Hematopoietic multipotent progenitor cell (in vitro differentiated cells): ENCODE results near the gene NUTM1. TPM values are rescaled to one million over a fixed set of nuclear protein-coding genes. Genes with fewer than 3 reads are reported as not detected.
A peak's percentile ranks its signal among the peaks of the same experiment; 100 is the strongest.
"Not testable (repeated sequence)": the region's sequence is repeated elsewhere in the genome, so short reads cannot be mapped to it uniquely, and the experiment has no call there.

Experiments
- DNase-seq, 3 donors: peaks; one replicate each; pipeline ENCODE4 v3.0.0-alpha.2; 2011 to 2015; ENCODE audit warnings: low read depth in 2 of 3, low spot score in 2 of 3
- total RNA-seq: library from RNA; depleted of rRNA; stranded (reverse); fragments of >200 nt; gene quantifications from one replicate; pipeline ENCODE4 v1.2.3, GENCODE V29; 2012

Gene NUTM1
- total RNA-seq, 1 donor, result not detected

DNA sequence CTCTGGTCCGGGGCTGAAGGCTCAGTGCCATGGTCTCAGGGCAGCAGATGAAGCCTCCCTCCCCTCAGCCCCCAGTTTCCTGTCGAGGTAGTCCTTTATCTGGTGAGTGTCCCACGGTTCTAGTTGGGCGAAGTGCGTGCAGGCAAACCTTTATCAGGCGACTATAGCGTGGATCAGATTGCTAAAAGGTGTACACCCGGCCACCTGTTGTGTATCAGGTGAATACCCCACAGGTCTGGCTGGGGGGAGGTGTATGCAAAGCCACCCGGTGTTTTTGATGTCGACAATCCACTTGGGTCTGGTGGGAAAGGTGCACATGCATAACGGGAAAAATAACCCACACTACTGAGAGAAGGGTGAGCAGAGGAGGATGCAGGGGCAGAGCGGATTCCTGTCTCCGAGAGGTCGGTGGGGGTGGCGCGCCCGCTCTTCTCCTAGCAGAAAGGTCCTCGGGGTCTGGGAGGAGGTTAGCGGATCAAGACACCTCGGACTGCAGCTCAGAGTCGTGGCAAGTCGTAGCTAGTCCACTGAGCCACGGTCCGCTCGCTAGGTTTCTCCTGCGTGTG is 6.0 kb upstream of the NUTM1 start:
- peak in 1 of 3 donors; percentile 20 for DNase-seq

DNA sequence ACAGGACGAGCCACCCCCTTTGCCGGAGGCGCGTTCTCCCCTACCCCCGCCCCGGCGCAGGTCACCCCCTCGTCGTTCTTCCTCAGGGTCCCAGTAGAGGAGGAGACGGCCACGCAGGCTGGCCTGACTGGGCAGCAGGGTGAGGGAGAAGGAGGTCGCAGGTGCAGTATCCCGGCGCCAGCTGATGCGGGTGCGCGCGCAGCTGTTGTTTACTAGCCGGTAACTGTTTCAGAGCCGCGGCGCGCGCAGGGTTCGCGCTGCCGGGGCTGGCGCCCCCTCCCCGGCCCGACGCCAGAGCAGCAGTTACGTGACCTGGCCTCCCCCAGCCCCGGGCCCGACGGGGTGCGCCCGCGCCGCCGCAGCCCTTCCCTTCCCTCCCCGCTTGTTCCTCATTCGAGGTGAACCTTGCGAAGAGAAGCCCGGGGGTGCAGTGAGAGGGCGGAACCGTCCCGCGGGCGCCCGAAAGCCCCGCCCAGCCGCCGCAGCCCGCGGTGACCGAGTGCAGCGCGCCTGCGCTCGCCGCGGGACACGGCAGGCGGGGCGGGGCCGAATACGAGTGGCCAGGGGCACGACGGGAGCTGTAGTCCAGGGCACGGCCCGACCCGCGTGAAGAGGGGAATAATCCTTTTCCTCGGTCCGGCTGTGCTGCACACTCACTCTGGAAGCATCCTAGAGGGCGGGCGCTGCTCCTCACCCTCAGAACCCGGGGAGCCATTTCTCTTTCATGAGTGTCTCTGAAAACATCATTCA is 5.4 kb upstream of the NUTM1 start, which contains the start of gene SLC12A6:
SLC12A6 (minus strand) TSS at position 225 of the 750 bp plus-strand sequence. CDS start 1,101 bp downstream, outside the sequence.
- DNase-seq, result peak; percentile 85 to 97 (median 96)

DNA sequence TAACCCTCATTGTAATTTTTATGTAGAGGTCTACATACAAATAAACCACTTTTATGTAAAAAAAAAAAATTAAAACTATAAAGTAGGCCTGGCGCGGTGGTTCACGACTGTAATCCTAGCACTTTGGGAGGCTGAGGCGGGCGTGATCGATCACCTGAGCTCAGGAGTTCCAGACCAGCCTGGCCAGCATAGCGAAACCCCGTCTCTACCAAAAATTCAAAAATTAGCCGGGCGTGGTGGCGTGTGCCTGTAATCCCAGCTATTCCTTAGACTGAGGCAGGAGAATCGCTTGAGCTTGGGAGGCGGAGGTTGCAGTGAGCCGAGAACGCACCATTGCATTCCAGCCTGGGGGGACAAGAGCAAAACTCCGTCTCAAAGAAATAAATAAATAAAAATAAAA is 4.8 kb upstream of the NUTM1 start:
- DNase-seq, result no peak

DNA sequence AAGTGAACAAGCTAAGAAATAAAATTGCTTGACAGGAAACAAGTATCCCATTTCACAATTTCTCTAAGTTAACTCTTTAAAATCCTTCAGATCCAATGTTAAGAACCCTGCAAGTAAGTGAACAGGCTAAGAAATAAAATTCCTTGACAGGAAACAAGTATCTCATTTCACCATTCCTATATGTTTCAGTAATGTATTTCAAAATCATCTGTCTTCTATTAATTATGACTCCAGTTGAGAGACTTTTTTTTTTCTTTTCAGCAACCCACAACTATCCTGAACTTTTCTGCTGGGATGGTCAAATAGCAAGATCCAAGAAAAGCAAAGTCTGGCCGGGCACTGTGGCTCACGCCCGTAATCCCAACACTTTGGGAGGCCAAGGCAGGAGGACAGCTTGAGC is 3.2 kb upstream of the NUTM1 start:
- no peak for DNase-seq

DNA sequence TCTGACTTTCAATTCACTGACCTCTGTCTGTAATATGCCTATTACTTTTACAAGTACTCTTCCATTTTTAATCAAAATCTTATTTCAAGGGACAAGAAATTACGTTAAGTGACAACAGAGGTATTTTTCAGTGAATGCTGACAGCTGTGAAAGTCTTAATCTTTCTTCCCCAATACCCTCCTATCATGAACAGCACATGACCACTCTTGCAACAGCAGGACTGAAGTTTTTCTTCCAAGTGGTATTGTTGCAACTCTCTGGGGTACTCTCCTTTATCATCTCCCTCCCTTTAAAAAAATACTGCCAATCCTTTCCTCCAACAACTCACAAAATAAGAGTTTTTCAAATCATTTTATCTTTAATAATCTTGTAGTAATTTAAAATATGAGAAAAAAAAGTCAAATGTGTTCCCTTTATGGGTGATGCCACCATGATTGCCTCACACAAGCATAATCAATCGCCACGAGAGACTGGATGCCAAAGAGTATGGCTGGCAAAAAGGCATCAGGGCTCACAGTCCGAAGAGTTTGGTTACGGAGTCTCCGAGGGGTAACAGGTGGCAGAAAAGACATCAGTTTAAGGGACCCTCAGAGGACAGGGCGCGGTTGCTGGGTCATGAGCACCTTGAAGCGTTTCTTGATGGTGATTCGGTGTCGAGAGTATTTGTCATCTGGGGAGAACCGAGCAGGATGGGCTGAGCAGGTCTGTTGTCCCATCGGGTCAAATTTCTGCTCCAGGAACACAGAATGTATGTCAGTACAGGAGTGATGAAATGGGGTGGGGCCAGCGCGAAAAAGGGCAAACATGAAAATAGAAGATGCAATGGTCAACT is 1.5 kb upstream of the NUTM1 start:
- DNase-seq, result no peak

DNA sequence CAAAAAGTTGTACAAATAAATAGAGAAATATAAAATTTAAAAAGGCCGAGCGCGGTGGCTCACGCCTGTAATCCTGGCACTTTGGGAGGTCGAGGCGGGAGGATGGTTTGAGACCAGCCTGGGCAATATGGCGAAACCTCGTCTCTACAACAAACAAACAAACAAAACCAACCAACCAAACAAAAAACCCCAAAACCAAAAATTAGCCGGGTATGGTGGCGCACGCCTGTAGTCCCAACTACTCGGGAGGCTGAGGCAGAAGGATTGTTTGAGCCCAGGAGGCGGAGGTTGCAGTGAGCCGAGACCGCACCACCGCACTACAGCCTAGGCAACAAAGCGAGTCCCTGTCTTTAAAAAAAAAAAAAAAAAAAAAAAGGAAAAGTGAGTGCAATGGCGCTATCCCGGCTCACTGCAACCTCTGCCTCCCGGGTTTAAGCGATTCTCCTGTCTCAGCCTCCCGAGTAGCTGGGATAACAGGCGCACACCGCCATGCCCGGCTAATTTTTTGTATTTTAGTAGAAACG is 840 bp upstream of the NUTM1 start:
- not testable (repeated sequence) for DNase-seq

DNA sequence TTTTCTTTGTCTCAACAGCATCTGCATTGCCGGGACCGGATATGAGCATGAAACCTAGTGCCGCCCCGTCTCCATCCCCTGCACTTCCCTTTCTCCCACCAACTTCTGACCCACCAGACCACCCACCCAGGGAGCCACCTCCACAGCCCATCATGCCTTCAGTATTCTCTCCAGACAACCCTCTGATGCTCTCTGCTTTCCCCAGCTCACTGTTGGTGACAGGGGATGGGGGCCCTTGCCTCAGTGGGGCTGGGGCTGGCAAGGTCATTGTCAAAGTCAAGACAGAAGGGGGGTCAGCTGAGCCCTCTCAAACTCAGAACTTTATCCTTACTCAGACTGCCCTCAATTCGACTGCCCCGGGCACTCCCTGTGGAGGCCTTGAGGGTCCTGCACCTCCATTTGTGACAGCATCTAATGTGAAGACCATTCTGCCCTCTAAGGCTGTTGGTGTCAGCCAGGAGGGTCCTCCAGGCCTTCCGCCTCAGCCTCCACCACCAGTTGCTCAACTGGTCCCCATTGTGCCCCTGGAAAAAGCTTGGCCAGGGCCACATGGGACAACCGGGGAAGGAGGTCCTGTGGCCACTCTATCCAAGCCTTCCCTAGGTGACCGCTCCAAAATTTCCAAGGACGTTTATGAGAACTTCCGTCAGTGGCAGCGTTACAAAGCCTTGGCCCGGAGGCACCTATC is 5.0 kb downstream of the NUTM1 start:
- DNase-seq, result no peak

DNA sequence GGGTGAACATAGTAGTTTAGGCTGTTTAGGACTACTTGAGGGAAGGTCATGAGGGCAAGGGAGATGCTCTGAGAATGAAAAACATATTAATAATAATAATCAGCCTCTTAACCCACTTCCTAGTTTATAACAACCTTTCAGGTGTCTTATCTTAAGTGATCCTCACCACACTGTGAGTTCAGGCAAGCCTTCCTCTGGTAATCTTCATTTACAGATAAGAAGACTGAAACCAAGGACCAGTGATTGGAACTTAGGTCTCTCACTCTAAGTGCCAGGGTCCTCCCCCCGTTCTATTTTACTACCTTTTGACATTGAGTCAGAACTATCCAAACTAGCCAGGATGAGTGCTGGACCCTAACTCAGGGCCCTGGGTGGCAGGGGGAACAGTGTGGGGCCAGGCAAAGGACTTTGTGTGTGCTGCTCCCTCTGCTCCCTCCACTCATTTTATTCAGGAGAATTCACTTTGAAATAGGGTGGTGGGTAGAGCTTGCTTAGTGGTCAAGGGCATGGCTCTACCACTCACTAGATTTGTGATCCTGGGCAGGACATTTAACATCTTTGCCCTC is 5.7 kb downstream of the NUTM1 start:
- DNase-seq, result no peak

DNA sequence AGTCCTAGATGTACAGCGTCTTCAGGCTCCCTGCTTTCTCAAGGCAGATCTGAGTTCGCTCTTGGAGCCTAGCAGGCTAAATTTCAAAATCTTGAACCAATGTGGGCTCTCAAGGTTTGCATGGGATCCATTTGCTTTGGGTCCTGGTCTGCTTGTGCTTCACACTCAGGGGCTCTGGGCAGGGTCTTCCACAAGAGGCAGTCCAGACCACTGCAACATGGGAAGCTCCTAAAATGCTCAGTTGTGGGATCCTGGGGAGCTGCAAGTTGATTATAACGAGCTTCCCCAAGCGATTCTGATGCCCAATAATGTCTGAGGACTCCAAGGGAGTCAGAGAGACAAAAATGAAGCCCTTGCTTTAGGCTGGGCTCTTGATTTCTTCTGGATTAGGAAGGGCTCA is 6.7 kb downstream of the NUTM1 start:
- no peak for DNase-seq

DNA sequence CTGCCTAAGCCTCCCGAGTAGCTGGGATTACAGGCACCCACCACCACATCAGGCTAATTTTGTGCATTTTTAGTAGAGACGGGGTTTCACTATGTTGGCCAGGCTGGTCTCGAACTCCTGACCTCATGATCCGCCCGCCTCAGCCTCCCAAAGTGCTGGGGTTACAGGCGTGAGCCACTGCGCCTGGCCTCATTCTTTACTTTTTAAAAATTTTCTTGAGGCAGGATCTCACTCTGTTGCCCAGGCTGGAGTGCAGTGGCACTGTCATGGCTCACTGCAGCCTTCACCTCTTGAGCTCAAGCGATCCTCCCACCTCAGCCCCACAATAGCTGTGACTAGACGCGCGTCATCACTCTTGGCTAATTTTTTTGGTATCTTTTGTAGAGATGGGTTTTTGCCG is 9.9 kb downstream of the NUTM1 start:
- DNase-seq, result not testable (repeated sequence)

DNA sequence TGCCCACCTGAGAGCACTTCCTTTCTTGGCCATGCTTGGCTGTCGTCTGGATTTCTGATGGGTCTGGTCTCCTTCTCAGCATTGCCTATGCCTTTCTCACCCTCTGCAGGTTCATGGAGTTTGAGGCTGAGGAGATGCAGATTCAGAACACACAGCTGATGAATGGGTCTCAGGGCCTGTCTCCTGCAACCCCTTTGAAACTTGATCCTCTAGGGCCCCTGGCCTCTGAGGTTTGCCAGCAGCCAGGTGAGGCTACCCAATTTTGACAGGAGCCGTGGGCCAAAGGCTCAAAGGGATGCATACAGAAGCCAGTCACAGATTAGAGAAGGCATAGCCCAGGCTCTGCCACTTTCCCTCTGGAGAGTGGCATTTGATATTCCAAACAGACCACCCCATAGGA is 10.5 kb downstream of the NUTM1 start:
- no peak for DNase-seq

DNA sequence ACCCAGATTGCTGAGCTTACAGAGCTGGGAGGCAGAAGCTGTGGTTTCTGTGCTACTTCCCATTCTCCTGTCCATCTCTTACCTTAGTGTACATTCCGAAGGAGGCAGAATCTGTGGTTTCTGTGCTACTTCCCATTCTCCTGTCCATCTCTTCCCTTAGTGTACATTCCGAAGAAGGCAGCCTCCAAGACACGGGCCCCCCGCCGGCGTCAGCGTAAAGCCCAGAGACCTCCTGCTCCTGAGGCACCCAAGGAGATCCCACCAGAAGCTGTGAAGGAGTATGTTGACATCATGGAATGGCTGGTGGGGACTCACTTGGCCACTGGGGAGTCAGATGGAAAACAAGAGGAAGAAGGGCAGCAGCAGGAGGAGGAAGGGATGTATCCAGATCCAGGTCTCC is 11.2 kb downstream of the NUTM1 start:
- DNase-seq, result no peak

DNA sequence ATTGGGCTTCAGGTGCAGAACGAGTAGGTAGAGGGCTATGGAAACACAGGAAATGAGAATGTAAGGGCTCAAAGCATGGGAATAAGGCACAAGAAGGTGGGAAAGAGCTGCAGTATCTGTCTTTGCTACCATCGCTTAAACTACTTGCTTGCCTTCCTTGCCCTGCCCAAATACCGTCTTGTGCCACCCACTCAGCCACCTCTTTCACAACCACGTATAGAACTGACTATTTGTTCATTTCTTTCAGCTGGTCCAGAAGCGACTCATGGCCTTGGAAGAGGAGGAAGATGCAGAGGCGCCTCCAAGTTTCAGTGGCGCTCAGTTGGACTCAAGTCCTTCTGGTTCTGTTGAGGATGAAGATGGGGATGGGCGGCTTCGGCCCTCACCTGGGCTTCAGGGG is 12.1 kb downstream of the NUTM1 start:
- no peak for DNase-seq

DNA sequence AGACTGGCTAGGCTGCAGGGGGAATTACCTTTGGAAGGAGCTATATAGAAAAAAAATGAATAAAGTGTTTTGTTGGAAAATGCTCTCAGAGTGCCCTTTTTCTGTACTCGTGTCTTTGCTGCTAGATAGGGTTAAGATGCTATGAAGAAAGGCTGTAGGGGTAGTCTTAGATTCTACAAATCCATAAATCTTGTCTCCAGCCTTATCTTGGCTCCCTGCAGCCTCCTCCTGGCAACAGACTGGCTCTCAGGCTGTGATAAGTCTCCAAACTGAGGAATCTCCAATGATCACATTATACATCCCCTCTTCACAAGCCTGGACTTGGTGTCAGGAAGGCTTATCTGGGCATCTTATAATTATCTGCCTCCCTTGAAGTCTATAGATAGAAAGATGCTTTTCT is 14.5 kb downstream of the NUTM1 start:
- no peak for DNase-seq

DNA sequence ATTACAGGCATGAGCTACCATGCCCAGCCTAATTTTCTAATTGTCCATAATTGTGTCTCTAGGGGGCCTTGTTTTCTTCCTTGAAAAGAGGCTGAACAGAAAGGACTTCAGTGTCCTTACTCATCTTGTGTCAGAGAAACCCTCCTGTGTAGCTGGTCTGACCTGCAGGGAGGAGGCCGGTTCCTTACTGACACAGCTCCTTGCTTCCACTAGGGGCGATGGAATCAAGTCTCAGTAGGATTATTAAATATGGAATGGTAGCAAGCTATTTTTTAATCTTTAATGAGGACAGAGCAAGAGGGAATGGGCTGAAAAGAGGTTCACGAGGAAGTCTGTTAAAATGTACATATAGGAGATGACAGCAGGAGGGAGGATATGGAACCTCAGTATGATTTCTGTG is 15.3 kb downstream of the NUTM1 start:
- no peak for DNase-seq

DNA sequence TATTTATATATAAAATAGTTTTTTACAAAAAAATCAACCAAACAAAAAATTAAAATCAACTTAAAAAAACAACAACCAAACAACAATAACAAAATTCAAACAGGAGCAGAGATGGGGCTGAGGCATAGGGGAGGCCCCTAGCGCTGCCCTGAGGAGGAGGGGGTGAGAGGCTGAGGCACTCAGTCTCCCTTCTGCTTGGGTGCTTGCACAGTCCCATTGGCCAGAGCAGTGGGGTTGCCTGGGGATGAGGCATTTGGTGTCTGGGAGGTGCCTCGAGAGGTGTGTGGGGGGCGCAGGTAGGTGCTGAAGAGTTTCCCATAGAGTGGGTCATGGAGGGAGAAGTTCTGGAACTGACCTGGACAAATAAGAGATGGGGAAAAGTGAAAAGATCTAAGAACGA is 15.8 kb downstream of the NUTM1 start:
- DNase-seq, result no peak

DNA sequence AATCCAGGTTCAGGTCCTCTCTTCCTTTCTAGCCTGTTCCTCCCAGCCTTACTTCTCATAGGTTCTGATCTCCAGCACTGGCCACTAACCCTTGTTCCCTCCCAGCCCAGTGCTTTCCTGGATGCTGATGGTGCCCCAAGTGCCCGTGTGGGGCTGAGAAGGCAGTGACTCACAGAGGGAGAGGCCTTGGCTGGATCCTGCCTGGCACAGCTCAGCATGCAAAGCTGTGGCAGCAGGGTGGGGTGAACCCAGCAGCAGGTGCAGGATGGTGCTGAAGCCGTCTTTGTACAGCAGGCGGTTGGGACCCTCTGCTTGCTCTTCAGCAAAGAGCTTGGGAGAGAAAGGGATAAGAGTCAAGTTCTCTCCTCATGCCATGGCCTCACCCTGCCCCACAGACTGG is 16.3 kb downstream of the NUTM1 start:
- DNase-seq, result no peak

DNA sequence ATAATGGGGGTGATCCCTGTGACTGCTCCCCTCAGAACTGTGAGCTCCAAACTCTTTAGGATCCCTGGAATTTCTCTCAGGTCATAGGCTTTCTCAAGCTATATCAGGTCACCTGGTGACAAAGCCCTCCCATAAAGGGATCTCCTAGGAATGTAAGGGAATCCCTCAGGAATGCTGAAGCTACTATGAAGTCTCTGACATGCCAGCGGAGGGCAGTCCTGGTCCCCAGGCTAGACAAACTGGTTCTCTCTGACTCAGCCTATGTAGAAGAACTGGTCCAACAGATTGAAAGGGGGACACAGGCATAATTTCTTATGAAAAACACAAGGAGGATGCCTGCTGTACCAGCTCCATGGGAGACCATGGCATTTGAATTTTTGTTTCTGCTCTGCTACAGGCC is 17.2 kb downstream of the NUTM1 start:
- no peak for DNase-seq

DNA sequence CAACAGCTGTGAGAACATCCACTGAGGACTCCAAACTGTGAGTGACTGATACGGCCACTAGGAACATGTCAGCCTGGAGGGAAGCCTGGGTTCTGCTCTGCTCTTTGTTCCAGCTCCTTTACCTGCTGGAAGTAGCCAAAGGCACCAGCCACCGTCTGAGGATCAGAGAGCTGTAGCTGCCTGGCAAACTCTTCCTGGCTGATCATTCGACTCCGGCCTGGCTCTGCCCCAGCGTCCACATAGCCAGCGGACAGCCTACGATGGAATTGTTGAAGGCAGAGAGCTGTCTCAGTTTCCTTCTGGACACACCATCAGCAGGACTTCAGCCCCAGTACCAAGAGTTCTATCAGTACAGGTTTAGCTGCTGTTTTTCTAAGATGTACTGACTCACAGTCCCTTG is 18.2 kb downstream of the NUTM1 start:
- no peak for DNase-seq

DNA sequence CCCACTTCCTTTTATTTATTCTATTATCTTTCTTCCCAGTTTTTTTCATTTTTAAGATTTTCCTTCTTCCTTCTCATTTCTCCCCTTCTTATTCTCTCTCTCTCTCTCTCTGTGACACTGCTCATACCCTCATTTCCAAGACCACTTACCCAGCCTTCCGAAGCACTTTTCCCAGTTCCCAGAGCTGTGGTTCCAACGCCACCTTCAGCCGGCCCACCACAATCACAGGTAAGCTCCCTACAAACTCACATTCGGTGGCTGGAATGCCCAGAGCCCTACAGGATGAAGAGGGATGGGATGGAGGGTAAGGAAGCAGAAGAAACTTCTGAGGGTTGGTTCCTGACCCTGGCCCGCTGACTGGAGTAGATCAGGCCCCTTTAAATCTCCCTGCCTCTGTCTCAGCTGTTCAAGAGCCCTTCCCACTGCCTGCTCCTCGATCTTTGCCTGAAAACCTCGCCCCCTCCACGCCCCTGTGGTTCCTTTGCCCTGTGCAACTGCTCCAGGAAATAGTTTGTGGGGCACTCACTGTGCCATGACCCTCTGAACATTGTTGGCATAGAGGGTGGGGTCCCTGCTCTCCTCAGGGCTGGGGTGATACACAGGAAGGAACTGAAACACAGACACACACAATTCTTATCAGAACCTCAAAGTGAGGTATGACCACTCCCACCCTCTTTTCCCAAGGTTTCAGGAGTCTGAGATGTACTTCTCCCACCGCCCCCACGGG is 19.1 kb downstream of the NUTM1 start:
- DNase-seq, result no peak
